GM23248 (cell line): Measurements from ENCODE around the gene ASXL2. TPM values are rescaled to one million over a fixed set of nuclear protein-coding genes. Genes with fewer than 3 reads are reported as not detected.

ENCODE experiments used
- DNase-seq: peaks from one replicate; pipeline ENCODE4 v3.0.0-alpha.2; 2015
- H2AFZ ChIP-seq: fragments of 200-600 bp; sonication (generic); 2 replicates; pipeline ENCODE4 v1.6.1; 2016; ENCODE audit warnings: antibody characterized with exemption
- H3F3A ChIP-seq: fragments of 200-600 bp; sonication (generic); 2 replicates; pipeline ENCODE4 v1.6.1; 2016; ENCODE audit warnings: mild to moderate bottlenecking, antibody characterized with exemption, mixed run types; ENCODE audit not compliant: insufficient read depth
- H3K27ac ChIP-seq: fragments of 200-600 bp; sonication (generic); 2 replicates; pipeline ENCODE4 v1.5.1; 2016; ENCODE audit warnings: mild to moderate bottlenecking
- H3K27me3 ChIP-seq: fragments of 200-600 bp; sonication (generic); replicated peaks from 2 replicates; pipeline ENCODE4 v1.6.1; 2016; ENCODE audit warnings: mild to moderate bottlenecking; ENCODE audit not compliant: insufficient read depth
- H3K36me3 ChIP-seq: fragments of 200-600 bp; sonication (generic); 2 replicates; pipeline ENCODE4 v1.6.1; 2016; ENCODE audit warnings: low read depth, mild to moderate bottlenecking
- H3K4me1 ChIP-seq: fragments of 200-600 bp; sonication (generic); 2 replicates; pipeline ENCODE4 v1.6.1; 2016; ENCODE audit warnings: mild to moderate bottlenecking; ENCODE audit not compliant: insufficient read depth
- H3K4me2 ChIP-seq: fragments of 200-600 bp; sonication (generic); one replicate; pipeline ENCODE4 v1.6.1; 2016; ENCODE audit warnings: mild to moderate bottlenecking; ENCODE audit not compliant: unreplicated experiment
- H3K4me3 ChIP-seq: fragments of 200-600 bp; sonication (generic); 2 replicates; pipeline ENCODE4 v1.5.1; 2016; ENCODE audit warnings: mild to moderate bottlenecking
- H3K79me2 ChIP-seq: fragments of 200-600 bp; sonication (generic); 2 replicates; pipeline ENCODE4 v1.6.1; 2016; ENCODE audit warnings: mild to moderate bottlenecking; ENCODE audit not compliant: insufficient read depth
- H3K9ac ChIP-seq: fragments of 200-600 bp; sonication (generic); 2 replicates; pipeline ENCODE4 v1.6.1; 2016; ENCODE audit warnings: mild to moderate bottlenecking
- H3K9me2 ChIP-seq: fragments of 200-600 bp; sonication (generic); 2 replicates; pipeline ENCODE4 v1.6.1; 2016; ENCODE audit warnings: mixed run types, mild to moderate bottlenecking, moderate library complexity; ENCODE audit not compliant: insufficient read depth
- H3K9me3 ChIP-seq: fragments of 200-600 bp; sonication (generic); one replicate; pipeline ENCODE4 v1.6.1; 2017; ENCODE audit warnings: low read depth
- H4K20me1 ChIP-seq: fragments of 200-600 bp; sonication (generic); 2 replicates; pipeline ENCODE4 v1.6.0; 2016; ENCODE audit not compliant: insufficient read depth
- EZH2 ChIP-seq: fragments of 200-600 bp; sonication (generic); IDR thresholded peaks from 2 replicates; pipeline ENCODE4 v1.6.1; 2018; ENCODE audit warnings: antibody characterized with exemption, mild to moderate bottlenecking; ENCODE audit not compliant: insufficient read depth, poor library complexity, severe bottlenecking
- EZH2phosphoT487 ChIP-seq: fragments of 200-600 bp; sonication (generic); IDR thresholded peaks from 2 replicates; pipeline ENCODE4 v1.6.1; 2018; ENCODE audit warnings: antibody characterized with exemption, moderate library complexity, mild to moderate bottlenecking, low read depth; ENCODE audit not compliant: insufficient read depth
- WGBS, 2 experiments: methylation state at CpG; one replicate each; pipeline ENCODE4 v1.1.6; 2015 to 2017; ENCODE audit warnings: low lambda C conversion rate in 2 of 2, low coverage in 1 of 2; ENCODE audit errors: missing lambda C conversion rate in 2 of 2; 5-methylcytosine and 5-hydroxymethylcytosine counted together
- in situ Hi-C: fragments of 300-500 bp; cut with MboI; formaldehyde crosslinking; loops from 2 replicates; pipeline ENCODE4 v1.15.0; 2020
- polyA plus RNA-seq: library from polyadenylated mRNA; unstranded; fragments of >200 nt; fragmentation: Nextera tagmentation; extraction: Ambion mirVana; gene quantifications from 2 replicates; pipeline ENCODE4 v1.2.1, GENCODE V29; 2016
- total RNA-seq: library from RNA; depleted of rRNA; stranded (reverse); fragments of >200 nt; shearing (Covaris generic); gene quantifications from 2 replicates; pipeline ENCODE4 v1.2.3, GENCODE V29; 2014

The ASXL2 gene
- total and polyA plus RNA-seq, 2 experiments from 2014 or later: 4.5 to 9.5 TPM

GRCh38 chr2:25845843-25846505, 32.3 kb downstream of the ASXL2 start:
- Histone ChIP-seq H3K27ac (no peak overlapping the region), H3K27me3 (no peaks in the 10 kb centered on the region), H3K4me3 (no peak overlapping the region), H3K9me2 (no peaks in the 10 kb centered on the region), H4K20me1 (0 out of 2 replicates have a peak, but pooled peaks cover 3% of the 10 kb centered on the region), H3K4me1 (no peaks in the 10 kb centered on the region), H3K4me2 (no peak overlapping the region), H3K9me3 (no peaks in the 10 kb centered on the region), H3K9ac (no peak overlapping the region), H3F3A (peaks cover under 1% of the 10 kb centered on the region; the same call in 1 of the 2 replicates), H3K36me3 (no peaks in the 10 kb centered on the region; the same call in 1 of the 2 replicates), H3K79me2 (peaks cover 75% of the 10 kb centered on the region), H2AFZ (no peak overlapping the region)
- WGBS, 2 experiments: 90 to 95% methylated on average over 7 of the region's 7 CpGs
- no peak for DNase-seq
- TF ChIP-seq EZH2: no peak
- no peak for TF ChIP-seq EZH2phosphoT487
- in situ Hi-C loops: no loop called here

GRCh38 chr2:25844089-25844488, 34.2 kb downstream of the ASXL2 start:
- peak overlapping the region; percentile 32 for H3K27ac ChIP-seq
- in situ Hi-C loops: no loop called here
- 6 to 19% methylated on average over 1 of the region's 1 CpG for WGBS, 2 experiments
- H3F3A ChIP-seq: no peaks in the 10 kb centered on the region
- H4K20me1 ChIP-seq: no peaks in the 10 kb centered on the region
- H3K9me2 ChIP-seq: no peaks in the 10 kb centered on the region
- H3K4me3 ChIP-seq: no peak overlapping the region
- peaks cover 75% of the 10 kb centered on the region for H3K79me2 ChIP-seq
- DNase-seq: peak; percentile 65
- H2AFZ ChIP-seq: no peak overlapping the region
- no peak overlapping the region for H3K4me2 ChIP-seq
- no peaks in the 10 kb centered on the region for H3K27me3 ChIP-seq
- no peaks in the 10 kb centered on the region for H3K9me3 ChIP-seq
- TF ChIP-seq EZH2phosphoT487: no peak
- H3K36me3 ChIP-seq: no peaks in the 10 kb centered on the region; the same call in 1 of the 2 replicates
- no peaks in the 10 kb centered on the region for H3K4me1 ChIP-seq
- no peak overlapping the region for H3K9ac ChIP-seq

GRCh38 chr2:25842155-25842554, 36.1 kb downstream of the ASXL2 start:
- H2AFZ ChIP-seq: no peak overlapping the region
- in situ Hi-C loops: no loop called here
- no peak overlapping the region for H3K27ac ChIP-seq
- H3K36me3 ChIP-seq: no peaks in the 10 kb centered on the region; the same call in 1 of the 2 replicates
- H3K9me2 ChIP-seq: no peaks in the 10 kb centered on the region
- no peak for TF ChIP-seq EZH2
- no peak for TF ChIP-seq EZH2phosphoT487
- H3K9me3 ChIP-seq: no peaks in the 10 kb centered on the region
- no peak overlapping the region for H3K4me3 ChIP-seq
- H3K79me2 ChIP-seq: peaks cover 74% of the 10 kb centered on the region
- no peaks in the 10 kb centered on the region for H3F3A ChIP-seq
- H3K4me1 ChIP-seq: 0 out of 2 replicates have a peak, but pooled peaks cover 4% of the 10 kb centered on the region
- DNase-seq: no peak
- H3K27me3 ChIP-seq: no peaks in the 10 kb centered on the region
- WGBS, 2 experiments: 96 to 97% methylated on average over 1 of the region's 1 CpG
- H3K4me2 ChIP-seq: no peak overlapping the region
- no peaks in the 10 kb centered on the region for H4K20me1 ChIP-seq
- H3K9ac ChIP-seq: no peak overlapping the region

- in situ Hi-C loops: no loop called here
Measured at GRCh38 chr2:25838152-25838756, 40.0 kb downstream of the ASXL2 start.

More at GRCh38 chr2:25838152-25838756, 40.0 kb downstream of the ASXL2 start:
- H3K36me3 ChIP-seq: peaks cover 9% of the 10 kb centered on the region; the same call in 1 of the 2 replicates
- no peak overlapping the region for H3K27ac ChIP-seq
- 0 out of 2 replicates have a peak, but pooled peaks cover 4% of the 10 kb centered on the region for H3K4me1 ChIP-seq
- H3K9me2 ChIP-seq: no peaks in the 10 kb centered on the region
- no peak overlapping the region for H3K4me3 ChIP-seq
- no peak for TF ChIP-seq EZH2
- no peak for TF ChIP-seq EZH2phosphoT487
- no peaks in the 10 kb centered on the region for H4K20me1 ChIP-seq
- no peaks in the 10 kb centered on the region for H3K9me3 ChIP-seq
- H3K27me3 ChIP-seq: no peaks in the 10 kb centered on the region
- peaks cover 86% of the 10 kb centered on the region for H3K79me2 ChIP-seq
- H2AFZ ChIP-seq: no peak overlapping the region
- H3K9ac ChIP-seq: no peak overlapping the region
- DNase-seq: peak; percentile 13
- no peak overlapping the region for H3K4me2 ChIP-seq
- H3F3A ChIP-seq: no peaks in the 10 kb centered on the region
- 84 to 89% methylated on average over 2 of the region's 2 CpGs for WGBS, 2 experiments
